HL-60 (cell line): ENCODE results near the gene TOP3A.

Experiments used
- POLR2AphosphoS5 ChIP-seq: IDR thresholded peaks from 2 replicates; pipeline ENCODE4 v1.6.1; 2012; ENCODE audit warnings: low read depth
- SPI1 ChIP-seq: IDR thresholded peaks from 2 replicates; pipeline ENCODE4 v1.6.1; 2012; ENCODE audit warnings: low read depth, mild to moderate bottlenecking, borderline replicate concordance
- TF ChIP-seq, protein P1 (sequence below): IDR thresholded peaks from one replicate; pipeline ENCODE4 v1.5.1; 2011; ENCODE audit warnings: low read length, control low read depth, inconsistent platforms; ENCODE audit not compliant: insufficient read depth
- TF ChIP-seq, protein P2 (sequence below): IDR thresholded peaks from 2 replicates; pipeline ENCODE4 v1.6.1; 2012; ENCODE audit warnings: low read depth; ENCODE audit not compliant: insufficient replicate concordance

DNA sequence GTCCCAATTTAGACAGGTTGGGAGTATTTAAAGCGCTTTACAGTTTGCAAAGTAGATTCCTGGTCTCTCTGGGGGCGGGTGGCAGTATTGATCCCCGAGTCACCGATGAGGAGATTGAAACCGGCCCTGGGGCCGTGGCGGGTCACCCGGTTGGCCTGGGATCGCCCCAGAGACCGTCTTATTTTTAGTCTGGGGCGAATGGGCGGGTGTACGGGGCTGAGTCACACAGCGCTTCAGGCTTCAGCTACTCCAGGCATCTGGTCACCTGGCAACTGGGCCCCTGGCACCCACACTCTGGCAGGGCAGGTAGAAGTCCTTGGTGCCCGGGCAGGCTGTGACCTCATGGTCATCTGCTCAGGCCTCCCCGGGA, 53.7 kb downstream of the TOP3A start:
- TF ChIP-seq, protein P1, sequence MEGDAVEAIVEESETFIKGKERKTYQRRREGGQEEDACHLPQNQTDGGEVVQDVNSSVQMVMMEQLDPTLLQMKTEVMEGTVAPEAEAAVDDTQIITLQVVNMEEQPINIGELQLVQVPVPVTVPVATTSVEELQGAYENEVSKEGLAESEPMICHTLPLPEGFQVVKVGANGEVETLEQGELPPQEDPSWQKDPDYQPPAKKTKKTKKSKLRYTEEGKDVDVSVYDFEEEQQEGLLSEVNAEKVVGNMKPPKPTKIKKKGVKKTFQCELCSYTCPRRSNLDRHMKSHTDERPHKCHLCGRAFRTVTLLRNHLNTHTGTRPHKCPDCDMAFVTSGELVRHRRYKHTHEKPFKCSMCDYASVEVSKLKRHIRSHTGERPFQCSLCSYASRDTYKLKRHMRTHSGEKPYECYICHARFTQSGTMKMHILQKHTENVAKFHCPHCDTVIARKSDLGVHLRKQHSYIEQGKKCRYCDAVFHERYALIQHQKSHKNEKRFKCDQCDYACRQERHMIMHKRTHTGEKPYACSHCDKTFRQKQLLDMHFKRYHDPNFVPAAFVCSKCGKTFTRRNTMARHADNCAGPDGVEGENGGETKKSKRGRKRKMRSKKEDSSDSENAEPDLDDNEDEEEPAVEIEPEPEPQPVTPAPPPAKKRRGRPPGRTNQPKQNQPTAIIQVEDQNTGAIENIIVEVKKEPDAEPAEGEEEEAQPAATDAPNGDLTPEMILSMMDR: no peak
- TF ChIP-seq, protein P2, sequence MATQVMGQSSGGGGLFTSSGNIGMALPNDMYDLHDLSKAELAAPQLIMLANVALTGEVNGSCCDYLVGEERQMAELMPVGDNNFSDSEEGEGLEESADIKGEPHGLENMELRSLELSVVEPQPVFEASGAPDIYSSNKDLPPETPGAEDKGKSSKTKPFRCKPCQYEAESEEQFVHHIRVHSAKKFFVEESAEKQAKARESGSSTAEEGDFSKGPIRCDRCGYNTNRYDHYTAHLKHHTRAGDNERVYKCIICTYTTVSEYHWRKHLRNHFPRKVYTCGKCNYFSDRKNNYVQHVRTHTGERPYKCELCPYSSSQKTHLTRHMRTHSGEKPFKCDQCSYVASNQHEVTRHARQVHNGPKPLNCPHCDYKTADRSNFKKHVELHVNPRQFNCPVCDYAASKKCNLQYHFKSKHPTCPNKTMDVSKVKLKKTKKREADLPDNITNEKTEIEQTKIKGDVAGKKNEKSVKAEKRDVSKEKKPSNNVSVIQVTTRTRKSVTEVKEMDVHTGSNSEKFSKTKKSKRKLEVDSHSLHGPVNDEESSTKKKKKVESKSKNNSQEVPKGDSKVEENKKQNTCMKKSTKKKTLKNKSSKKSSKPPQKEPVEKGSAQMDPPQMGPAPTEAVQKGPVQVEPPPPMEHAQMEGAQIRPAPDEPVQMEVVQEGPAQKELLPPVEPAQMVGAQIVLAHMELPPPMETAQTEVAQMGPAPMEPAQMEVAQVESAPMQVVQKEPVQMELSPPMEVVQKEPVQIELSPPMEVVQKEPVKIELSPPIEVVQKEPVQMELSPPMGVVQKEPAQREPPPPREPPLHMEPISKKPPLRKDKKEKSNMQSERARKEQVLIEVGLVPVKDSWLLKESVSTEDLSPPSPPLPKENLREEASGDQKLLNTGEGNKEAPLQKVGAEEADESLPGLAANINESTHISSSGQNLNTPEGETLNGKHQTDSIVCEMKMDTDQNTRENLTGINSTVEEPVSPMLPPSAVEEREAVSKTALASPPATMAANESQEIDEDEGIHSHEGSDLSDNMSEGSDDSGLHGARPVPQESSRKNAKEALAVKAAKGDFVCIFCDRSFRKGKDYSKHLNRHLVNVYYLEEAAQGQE: no peak
- no peak for TF ChIP-seq SPI1
- no peak for TF ChIP-seq POLR2AphosphoS5
